Measurements from ENCODE around the gene ZNF444.

- no peak for TF ChIP-seq EZH2phosphoT487 (conservative IDR thresholded peaks at IDR 0.05; ENCODE audit: low read length)
- no peak for TF ChIP-seq CTCF (IDR thresholded peaks at IDR 0.05; ENCODE audit: insufficient read depth, low read length, poor library complexity, severe bottlenecking)
Measured at GRCh38 chr19:56144376-56144775, 3.3 kb downstream of the ZNF444 start.

Data from SU-DHL-6 (cell line).